ENCODE results near the gene JAG1. TPM values are rescaled to one million over a fixed set of nuclear protein-coding genes. Genes with fewer than 3 reads are reported as not detected.
A peak's percentile ranks its signal among the peaks of the same experiment; 100 is the strongest.

Gene JAG1
- total RNA-seq, 4 donors from 2014 or later, result 64.2 to 153 (median 85.7) TPM

GRCh38 chr20:10653599-10654249, 20.1 kb downstream of the JAG1 start:
- ATAC-seq (ENCODE audit: low FRiP score) (peak; percentile 85), DNase-seq (ENCODE audit: low spot score) (no peak)
- no peak for TF ChIP-seq CTCF (IDR thresholded peaks at IDR 0.05)

- ATAC-seq (ENCODE audit: low FRiP score) (no peak), DNase-seq (ENCODE audit: low spot score) (no peak)
- TF ChIP-seq CTCF (IDR thresholded peaks at IDR 0.05), result no peak
These were observed 21.0 kb downstream of the JAG1 start for GRCh38 chr20:10652660-10653261.

- DNase-seq (ENCODE audit: low spot score) (no peak), ATAC-seq (ENCODE audit: low FRiP score) (no peak)
- no peak for TF ChIP-seq CTCF (IDR thresholded peaks at IDR 0.05)
These were observed 21.6 kb downstream of the JAG1 start for GRCh38 chr20:10652185-10652584.

- ATAC-seq (ENCODE audit: low FRiP score) (no peak), DNase-seq (ENCODE audit: low spot score) (no peak)
- no peak for TF ChIP-seq CTCF (IDR thresholded peaks at IDR 0.05)
These were observed 22.4 kb downstream of the JAG1 start for GRCh38 chr20:10651227-10651990.

- ATAC-seq (ENCODE audit: low FRiP score) (no peak), DNase-seq (ENCODE audit: low spot score) (no peak)
- TF ChIP-seq CTCF (IDR thresholded peaks at IDR 0.05), result no peak
These were observed 24.0 kb downstream of the JAG1 start for GRCh38 chr20:10649797-10650160.

- DNase-seq (ENCODE audit: low spot score) (no peak), ATAC-seq (ENCODE audit: low FRiP score) (no peak)
- no peak for TF ChIP-seq CTCF (IDR thresholded peaks at IDR 0.05)
These were observed 24.6 kb downstream of the JAG1 start for GRCh38 chr20:10649080-10649796.

Data from omental fat pad (tissue), 4 donors.